ENCODE data around the gene MAP3K20. TPM values are rescaled to one million over a fixed set of nuclear protein-coding genes. Genes with fewer than 3 reads are reported as not detected.
A peak's percentile ranks its signal among the peaks of the same experiment; 100 is the strongest.
"Not testable (repeated sequence)": the region's sequence is repeated elsewhere in the genome, so short reads cannot be mapped to it uniquely, and the experiment has no call there.

MAP3K20 gene
- total RNA-seq, 1 experiment from 2014 or later, result 32.3 TPM

- no peak for DNase-seq (ENCODE audit: low read depth)
Observed at GRCh38 chr2:173087214-173087581, 11.6 kb downstream of the MAP3K20 start.

- no peak for DNase-seq (ENCODE audit: low read depth)
Observed at GRCh38 chr2:173087793-173088496, 12.3 kb downstream of the MAP3K20 start.

GRCh38 chr2:173090276-173090877 lies 14.7 kb downstream of the MAP3K20 start:
- no peak for DNase-seq (ENCODE audit: low read depth)

- no peak for DNase-seq (ENCODE audit: low read depth)
Observed at GRCh38 chr2:173090973-173091660, 15.5 kb downstream of the MAP3K20 start.

GRCh38 chr2:173091910-173092309 lies 16.3 kb downstream of the MAP3K20 start:
- no peak for DNase-seq (ENCODE audit: low read depth)

GRCh38 chr2:173092844-173093402 lies 17.3 kb downstream of the MAP3K20 start:
- no peak for DNase-seq (ENCODE audit: low read depth)

GRCh38 chr2:173093617-173094016 lies 18.0 kb downstream of the MAP3K20 start:
- DNase-seq (ENCODE audit: low read depth), result not testable (repeated sequence)

GRCh38 chr2:173094731-173095130 lies 19.1 kb downstream of the MAP3K20 start:
- no peak for DNase-seq (ENCODE audit: low read depth)

- DNase-seq (ENCODE audit: low read depth), result no peak
Observed at GRCh38 chr2:173095356-173095755, 19.7 kb downstream of the MAP3K20 start.

GRCh38 chr2:173099271-173099670 lies 23.6 kb downstream of the MAP3K20 start:
- peak; percentile 58 for DNase-seq (ENCODE audit: low read depth)

- no peak for DNase-seq (ENCODE audit: low read depth)
Observed at GRCh38 chr2:173099804-173100203, 24.2 kb downstream of the MAP3K20 start.

GRCh38 chr2:173101687-173102086 lies 26.0 kb downstream of the MAP3K20 start:
- peak; percentile 71 for DNase-seq (ENCODE audit: low read depth)

- no peak for DNase-seq (ENCODE audit: low read depth)
Observed at GRCh38 chr2:173104156-173104555, 28.5 kb downstream of the MAP3K20 start.

GRCh38 chr2:173106959-173107628 lies 31.4 kb downstream of the MAP3K20 start:
- no peak for DNase-seq (ENCODE audit: low read depth)

- DNase-seq (ENCODE audit: low read depth), result no peak
Observed at GRCh38 chr2:173107629-173108022, 32.0 kb downstream of the MAP3K20 start.

- DNase-seq (ENCODE audit: low read depth), result peak; percentile 79
Observed at GRCh38 chr2:173109253-173110188, 33.9 kb downstream of the MAP3K20 start.

GRCh38 chr2:173117678-173118077 lies 42.0 kb downstream of the MAP3K20 start:
- no peak for DNase-seq (ENCODE audit: low read depth)

GRCh38 chr2:173118395-173118794 lies 42.7 kb downstream of the MAP3K20 start:
- no peak for DNase-seq (ENCODE audit: low read depth)

- no peak for DNase-seq (ENCODE audit: low read depth)
Observed at GRCh38 chr2:173119069-173119807, 43.6 kb downstream of the MAP3K20 start.

- DNase-seq (ENCODE audit: low read depth), result no peak
Observed at GRCh38 chr2:173119944-173120343, 44.3 kb downstream of the MAP3K20 start.
